Measurements from ENCODE around the gene GNG13.
"Not testable (repeated sequence)": the region's sequence is repeated elsewhere in the genome, so short reads cannot be mapped to it uniquely, and the experiment has no call there.

GNG13 gene

GRCh38 chr16:831571-832413, 31.3 kb upstream of the GNG13 start:
- no peak for DNase-seq (ENCODE audit: low spot score)

- DNase-seq (ENCODE audit: low spot score), result no peak
These were observed 30.5 kb upstream of the GNG13 start for GRCh38 chr16:830871-831570.

DNA sequence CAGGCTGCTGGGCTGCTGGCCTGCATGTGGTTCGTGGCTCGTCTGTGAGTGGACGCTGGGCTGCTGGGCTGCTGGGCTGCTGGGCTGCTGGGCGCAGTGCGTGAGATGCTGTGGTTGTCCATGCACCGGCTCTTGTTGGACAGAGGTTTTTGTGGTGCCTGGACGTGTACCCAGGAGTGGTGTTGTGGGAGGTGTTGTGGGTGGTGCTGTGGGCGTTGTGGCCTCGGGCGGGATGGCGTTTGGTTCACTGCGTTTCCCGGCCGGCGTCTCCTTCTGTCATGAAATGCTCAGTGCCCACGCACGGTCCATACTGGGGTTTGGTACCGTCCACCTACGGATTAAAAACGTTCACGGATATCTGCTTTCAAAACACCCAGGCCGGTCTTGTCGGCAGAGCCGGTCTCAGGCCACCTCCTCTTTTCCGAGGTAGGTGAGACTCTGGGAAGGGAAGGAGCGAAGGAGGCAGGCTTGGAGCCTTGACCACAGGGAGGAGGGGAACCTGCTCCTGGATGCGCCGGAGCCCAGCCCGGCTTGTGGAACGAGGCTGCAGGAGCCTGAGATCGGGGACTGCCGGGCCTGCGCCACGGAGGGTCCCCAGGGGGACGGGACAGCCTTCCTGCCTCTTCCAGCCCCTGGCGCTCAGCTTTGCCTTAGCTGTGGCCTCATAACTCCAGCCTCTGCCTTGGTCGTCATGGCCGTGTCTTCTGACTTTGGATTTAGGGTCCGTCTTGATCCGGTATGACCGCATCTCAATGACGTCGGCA, 29.8 kb upstream of the GNG13 start:
- no peak for DNase-seq (ENCODE audit: low spot score)

GRCh38 chr16:828891-829290, 28.4 kb upstream of the GNG13 start:
- no peak for DNase-seq (ENCODE audit: low spot score)

DNA sequence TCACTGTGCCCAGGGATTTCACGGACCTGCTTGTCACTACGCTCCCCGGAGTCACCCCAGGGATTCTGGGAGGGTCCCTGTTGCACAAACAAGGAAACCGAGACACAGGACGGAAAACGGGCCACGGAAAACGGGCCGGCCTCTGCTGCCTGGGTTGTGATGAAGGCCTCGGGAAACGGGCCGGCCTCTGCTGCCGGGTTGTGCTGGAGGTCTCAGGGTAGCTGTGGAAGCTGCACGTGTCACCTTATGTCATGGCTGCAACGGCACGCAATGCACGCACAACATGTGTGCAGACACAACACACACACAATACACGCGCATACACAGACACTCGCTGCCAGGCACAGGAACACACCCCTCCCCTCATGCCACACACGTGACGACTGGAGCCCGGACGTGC, 27.0 kb upstream of the GNG13 start:
- DNase-seq (ENCODE audit: low spot score), result no peak

DNA sequence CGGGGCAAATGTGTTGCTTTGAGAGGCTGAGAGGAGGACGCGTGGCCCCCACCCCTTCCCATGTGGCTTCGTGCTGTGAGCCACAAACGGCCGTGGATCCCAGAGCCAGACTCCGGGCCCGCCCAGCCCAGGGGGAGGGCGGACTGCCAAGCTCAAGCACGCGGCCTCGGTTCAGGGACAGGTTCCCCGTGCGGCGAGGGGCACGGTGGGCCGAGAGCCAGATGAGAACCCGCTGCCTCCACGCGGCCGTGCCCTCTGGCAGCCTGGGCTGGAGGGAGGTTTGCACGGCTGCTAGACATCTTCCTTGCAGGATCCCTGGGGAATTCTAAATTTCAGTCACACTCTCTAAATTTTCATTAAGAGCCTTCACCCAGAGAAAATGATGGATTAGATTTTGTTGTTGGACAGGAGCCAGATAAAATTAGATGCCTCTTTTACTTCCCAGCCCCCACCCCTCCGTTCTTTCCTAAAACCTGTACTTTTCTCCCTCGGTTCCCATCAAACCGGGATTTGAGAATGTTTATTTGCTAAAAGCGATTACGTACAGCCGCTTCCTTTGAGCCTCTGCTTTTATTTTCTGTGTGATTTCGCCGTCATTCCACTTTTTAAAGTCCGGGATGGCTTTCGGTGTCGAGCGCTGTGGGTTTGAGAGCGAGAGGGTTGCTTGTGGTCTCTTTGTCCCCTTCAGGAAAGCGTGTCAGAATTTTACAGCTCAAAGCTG, 25.0 kb upstream of the GNG13 start:
- no peak for DNase-seq (ENCODE audit: low spot score)

GRCh38 chr16:824601-825000, 24.1 kb upstream of the GNG13 start:
- DNase-seq (ENCODE audit: low spot score), result no peak

DNA sequence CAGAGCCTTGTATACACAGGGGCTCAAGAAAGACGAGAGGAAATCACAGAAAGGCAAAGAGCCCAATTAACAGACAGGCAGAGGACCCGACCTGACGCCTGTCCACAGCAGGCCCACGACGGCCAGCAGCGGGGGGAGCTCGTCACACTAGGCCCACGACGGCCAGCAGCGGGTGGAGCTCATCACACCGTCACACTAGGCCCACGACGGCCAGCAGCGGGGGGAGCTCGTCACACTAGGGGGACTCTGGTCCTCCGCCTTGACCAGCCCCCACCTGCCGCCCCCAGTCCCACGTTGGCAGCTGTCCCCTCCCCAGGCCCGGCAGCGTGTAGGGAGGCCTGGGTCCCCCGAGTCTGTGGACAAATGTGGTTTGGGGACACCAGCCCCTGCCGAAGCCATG, 23.7 kb upstream of the GNG13 start:
- no peak for DNase-seq (ENCODE audit: low spot score)

GRCh38 chr16:822909-823297, 22.4 kb upstream of the GNG13 start:
- DNase-seq (ENCODE audit: low spot score), result no peak

GRCh38 chr16:822174-822908, 21.8 kb upstream of the GNG13 start:
- DNase-seq (ENCODE audit: low spot score), result no peak

DNA sequence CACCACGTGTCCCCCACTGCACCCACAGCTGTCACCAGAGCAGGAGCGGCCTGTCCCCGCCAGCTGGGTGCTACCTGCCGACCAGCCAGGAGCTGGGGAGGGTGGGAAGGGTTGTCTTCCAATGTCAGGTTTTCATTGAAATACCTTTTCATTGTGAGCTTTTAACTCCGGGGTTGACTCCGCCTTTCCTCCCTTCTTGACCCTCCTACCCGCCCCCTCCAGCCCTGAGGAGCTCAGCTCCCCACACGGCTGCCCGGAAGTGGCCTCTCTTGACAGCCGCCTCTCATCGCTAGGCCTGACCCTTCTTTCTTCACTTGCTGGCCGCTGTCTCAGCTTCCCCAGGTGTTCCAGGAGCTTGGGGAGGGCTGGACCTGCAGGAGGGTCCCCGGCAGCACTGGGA, 21.2 kb upstream of the GNG13 start:
- DNase-seq (ENCODE audit: low spot score), result no peak

DNA sequence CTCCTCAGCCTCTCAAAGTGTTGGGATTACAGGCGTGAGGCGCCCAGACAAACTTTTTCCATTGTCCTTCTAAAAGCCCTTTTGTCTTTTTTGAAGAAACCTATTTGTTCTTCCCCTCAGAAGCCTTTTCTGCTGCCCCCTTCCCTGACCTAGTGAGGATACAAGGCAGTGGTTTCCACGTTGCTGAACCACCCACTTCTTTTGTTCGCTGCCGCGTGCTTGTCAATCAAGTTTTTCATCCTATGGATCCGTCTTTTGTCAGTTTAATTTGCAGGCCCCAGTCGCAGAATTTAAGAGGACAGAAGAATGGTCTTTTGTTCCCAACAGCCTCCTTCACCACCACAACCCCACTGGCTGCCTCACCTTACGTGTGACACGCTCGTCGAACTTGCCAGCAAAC, 20.2 kb upstream of the GNG13 start:
- DNase-seq (ENCODE audit: low spot score), result no peak

DNA sequence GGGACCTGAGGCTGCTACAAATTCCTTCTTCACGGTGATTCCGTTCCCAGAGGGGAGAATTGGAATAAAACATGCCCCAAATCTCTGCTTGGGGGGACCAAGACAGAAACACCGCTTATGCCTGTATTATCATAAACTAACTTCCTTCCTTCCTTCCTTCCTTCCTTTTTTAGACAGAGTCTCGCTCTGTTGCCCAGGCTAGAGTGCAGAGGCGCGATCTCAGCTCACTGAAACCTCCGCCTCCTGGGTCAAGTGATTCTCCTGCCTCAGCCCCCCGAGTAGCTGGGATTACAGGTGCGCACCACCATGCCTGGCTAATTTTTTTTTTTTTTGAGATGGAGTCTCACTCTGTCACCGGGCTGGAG, 19.5 kb upstream of the GNG13 start:
- not testable (repeated sequence) for DNase-seq (ENCODE audit: low spot score)

GRCh38 chr16:819336-820043, 19.0 kb upstream of the GNG13 start:
- DNase-seq (ENCODE audit: low spot score), result no peak

DNA sequence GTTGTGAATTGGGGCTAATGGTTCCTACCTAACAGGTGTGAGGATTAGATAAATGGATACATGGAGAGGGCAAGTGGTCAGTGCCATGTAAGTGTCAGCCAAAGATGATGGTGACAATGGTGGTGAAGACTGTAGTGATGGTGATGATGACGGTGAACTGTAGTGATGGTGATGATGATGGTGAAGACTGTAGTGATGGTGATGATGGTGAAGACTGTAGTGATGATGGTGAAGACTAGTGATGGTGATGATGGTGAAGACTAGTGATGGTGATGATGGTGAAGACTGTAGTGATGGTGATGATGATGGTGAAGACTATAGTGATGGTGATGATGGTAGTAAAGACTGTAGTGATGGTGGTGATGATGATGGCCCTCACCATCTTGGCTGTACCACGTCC, 18.1 kb upstream of the GNG13 start:
- DNase-seq (ENCODE audit: low spot score), result no peak

- no peak for DNase-seq (ENCODE audit: low spot score)
These were observed 17.6 kb upstream of the GNG13 start for GRCh38 chr16:818132-818531.

- DNase-seq (ENCODE audit: low spot score), result no peak
These were observed 16.7 kb upstream of the GNG13 start for GRCh38 chr16:817001-817906.

- no peak for DNase-seq (ENCODE audit: low spot score)
These were observed 15.3 kb upstream of the GNG13 start for GRCh38 chr16:815861-816260.

DNA sequence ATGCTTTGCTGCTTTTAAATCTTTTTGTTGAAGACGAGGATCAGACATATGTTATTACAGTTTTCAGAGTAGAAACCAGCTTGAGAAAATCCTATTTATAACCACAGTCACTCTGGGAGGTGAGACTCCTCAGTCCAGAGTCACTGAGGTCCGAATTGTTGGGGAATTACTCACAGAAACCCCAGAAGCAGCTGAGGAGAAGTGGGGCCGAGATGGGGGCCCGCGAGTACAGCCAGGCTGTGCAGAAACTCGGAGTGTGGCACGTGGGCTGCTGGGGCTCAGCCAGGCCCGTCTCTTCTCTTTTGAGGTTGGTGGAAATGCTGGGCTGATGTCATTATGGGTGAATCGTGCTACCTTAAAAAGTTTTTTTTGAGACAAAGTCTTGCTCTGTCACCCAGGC, 14.4 kb upstream of the GNG13 start:
- DNase-seq (ENCODE audit: low spot score), result no peak

- no peak for DNase-seq (ENCODE audit: low spot score)
These were observed 13.4 kb upstream of the GNG13 start for GRCh38 chr16:813916-814412.

Measured in germinal center (tissue), 1 donor.